Measurements from ENCODE around the gene DPF3. TPM values are rescaled to one million over a fixed set of nuclear protein-coding genes. Genes with fewer than 3 reads are reported as not detected.

DPF3 gene
- total RNA-seq, 1 donor from 2014 or later = 1.1 TPM

- ATAC-seq = no peak
Measured at GRCh38 chr14:72740504-72740961, 153.4 kb downstream of the DPF3 start.

GRCh38 chr14:72739446-72740405 lies 154.2 kb downstream of the DPF3 start:
- no peak for ATAC-seq

DNA sequence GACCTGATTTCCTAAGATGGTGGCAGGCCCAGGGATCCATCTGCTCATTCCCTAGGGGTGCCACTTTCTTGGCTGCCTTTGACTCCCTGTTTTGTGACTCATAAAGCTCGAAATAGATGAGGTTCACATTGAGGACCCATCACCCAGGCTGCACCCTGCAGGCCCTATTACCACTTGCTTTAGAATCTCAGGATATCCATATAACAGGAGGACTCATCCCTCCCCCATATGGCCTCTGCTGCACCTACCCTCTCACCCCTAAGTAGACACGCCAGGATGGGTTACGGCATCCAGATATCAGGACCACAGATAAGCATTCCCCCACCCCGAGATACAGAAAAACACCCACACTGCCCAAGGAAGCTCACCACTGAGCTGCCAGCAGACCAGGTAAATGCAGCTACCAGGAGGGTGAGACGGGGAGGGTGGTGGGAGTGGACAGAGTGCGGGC lies 155.7 kb downstream of the DPF3 start:
- ATAC-seq = no peak

DNA sequence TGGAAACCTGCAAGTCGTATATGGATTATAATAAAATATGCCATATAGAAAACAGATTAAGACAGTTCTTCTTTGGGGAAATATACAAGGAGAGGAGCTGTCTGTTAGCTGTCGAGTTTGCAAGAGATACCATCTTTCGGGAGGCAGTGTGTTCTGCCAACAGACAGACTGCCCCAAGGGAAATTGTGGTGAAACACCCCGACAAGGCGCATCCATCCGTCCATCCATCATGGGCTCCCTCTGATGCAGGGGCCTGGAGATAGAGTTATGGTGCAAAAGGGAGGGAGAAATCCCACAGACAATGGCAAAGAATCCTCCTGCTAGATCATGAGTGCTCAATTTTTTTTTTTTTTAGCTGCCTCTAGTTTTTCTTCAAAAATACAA lies 156.3 kb downstream of the DPF3 start:
- no peak for ATAC-seq

DNA sequence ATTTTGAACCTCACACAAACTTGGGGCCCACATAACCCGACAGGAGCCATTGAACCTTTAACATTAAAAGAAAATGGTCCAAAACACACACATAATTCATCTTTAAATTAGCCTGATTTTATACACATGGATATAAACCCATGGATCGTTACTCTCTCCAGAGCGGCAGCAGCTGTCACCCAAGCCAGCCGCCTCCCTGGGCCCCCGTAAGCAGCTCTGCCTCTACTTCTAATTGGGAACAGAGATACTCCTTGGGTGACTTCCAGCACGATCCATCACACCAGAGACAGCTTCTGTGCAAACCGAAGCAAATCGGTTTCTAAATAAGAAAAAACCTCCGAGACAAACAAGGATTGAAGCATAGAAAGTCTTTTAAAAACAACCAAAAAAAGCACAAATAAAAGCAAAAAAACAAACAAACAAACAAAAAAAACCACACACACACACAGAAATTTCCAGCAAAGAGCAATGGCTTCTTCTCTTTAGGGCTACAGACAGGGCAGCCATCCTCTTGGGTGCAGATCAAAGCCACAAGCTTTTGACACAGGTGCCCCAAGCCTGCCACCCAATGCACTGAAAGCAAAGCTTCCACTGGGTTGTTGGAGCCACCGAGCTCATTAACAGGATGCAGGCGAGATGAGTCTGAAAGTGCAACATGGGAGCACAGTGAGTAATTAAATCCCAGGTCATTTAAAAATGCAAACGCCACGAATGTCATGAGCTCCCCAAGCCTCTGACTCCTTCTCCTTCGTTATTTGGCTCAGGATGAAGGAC lies 156.9 kb downstream of the DPF3 start:
- ATAC-seq = no peak

GRCh38 chr14:72736308-72736707 lies 157.6 kb downstream of the DPF3 start:
- ATAC-seq = no peak

- no peak for ATAC-seq
Measured at GRCh38 chr14:72732022-72732780, 161.7 kb downstream of the DPF3 start.

- no peak for ATAC-seq
Measured at GRCh38 chr14:72731252-72732020, 162.5 kb downstream of the DPF3 start.

GRCh38 chr14:72730468-72730867 lies 163.4 kb downstream of the DPF3 start:
- ATAC-seq = no peak

DNA sequence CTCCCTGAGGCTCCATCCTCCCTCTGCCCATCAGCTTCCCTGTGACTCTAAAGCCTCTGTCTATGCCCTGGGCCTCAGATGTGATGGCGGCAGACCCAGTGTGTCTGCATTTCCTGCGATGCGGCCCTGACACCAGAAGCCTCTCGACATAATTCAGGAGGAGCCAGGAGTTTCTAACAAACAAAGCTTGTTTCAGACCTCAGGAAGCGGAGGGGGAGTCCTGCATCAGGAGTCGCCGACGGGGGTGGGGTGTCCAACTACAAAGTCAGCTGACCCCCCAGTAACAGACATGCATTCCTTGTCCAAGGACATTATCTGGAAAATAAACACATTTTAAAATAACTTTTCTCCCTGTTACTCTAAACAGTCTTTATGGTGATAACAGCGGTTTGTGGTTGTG lies 167.5 kb downstream of the DPF3 start:
- ATAC-seq = no peak

DNA sequence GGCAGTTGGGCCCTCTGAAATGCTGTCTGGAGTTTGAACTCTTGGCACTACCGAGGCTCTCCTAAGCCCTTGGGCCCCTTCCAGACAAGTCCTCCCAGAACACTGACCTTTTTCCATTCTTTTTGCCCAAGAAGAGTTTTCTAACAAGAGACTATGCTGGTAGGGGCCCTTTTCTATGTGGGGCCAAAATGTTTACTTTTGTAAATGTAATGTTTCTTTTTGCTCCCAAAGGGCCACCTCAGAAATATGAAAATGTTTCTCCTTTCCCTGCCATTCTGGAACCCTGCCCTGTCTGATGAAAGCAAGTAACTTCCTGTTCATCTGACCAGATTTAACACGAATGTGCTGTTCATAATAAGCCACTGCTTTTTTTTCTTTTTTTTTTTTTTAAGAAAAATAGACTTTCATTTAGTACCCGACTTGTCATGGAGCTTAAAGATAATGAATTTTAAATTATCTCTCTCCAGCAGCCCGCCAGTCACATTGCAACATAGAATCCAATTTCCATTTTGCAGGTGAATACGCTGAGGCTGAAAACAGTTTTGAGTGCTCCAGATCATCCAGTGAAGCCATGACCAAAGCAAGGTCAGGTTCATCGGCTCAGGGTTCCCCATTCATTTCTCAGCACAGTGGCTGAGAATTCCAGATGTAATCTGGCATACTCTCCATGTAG lies 169.9 kb downstream of the DPF3 start:
- ATAC-seq = no peak

DNA sequence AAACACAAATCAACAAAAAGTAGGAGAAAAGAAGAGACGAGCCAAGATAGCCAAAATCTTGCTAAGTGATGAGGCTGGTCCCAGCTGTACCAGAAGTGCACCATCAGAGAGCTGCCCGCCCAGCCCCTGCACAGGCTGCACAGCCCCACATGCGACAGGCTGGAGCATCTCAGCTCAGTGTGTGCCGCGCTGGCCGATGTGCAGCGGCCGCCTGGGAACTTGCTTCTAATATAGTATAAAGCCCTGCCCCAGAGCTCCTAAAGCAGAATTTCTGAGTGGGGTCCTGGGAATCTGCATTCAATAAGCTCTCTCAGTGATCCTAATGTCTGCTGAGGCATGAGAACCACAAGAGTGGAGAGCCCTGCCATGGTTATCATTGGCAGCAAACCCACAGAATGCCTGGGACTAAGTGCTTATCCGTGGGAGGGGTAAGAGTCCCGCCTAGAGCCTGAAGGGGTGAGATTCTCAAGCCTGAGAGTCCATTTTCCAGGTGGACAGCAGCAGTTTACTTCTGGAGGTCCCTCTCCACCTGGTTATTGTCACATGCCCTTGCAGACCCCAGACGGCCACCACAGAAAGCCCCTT lies 171.6 kb downstream of the DPF3 start:
- ATAC-seq = no peak

- ATAC-seq = no peak
Measured at GRCh38 chr14:72721083-72721482, 172.8 kb downstream of the DPF3 start.

DNA sequence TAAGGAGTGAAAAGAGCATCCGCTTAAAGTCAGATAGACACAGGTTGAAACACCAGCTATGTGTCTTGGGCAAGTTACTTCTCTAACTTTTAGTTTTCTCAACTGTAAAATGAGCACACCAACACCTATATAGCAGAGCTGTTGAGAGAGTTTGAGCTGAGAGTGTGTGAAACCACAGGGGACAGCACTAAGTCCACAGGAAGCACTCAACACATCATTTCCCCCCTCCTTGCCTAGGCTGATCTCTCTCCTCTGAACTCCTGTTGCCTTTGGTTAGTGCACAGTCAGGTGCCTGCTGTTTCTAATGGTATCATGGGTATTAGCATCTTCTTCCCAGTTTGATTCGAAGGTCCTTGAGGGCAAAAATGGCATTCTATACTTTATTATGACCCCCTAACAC lies 176.7 kb downstream of the DPF3 start:
- ATAC-seq = no peak

- no peak for ATAC-seq
Measured at GRCh38 chr14:72716476-72716875, 177.4 kb downstream of the DPF3 start.

DNA sequence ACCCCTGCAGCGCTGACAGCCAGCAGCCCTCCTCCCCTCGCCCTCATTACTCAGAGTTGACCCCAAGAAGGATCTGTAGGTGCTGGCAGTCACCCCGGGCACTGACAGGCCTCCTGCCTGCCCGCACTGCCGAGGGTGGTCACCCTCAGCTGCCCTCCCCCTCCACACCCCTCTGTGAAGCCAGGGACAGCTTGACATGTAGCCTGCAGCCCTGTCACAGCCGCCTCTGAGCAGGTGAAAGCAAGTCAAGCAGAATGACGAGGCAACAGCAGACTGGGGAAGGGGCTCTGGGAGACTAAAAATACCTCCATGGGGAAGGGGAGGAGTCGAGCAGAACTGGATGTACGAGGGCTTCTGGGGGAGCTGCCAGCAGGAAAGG lies 178.1 kb downstream of the DPF3 start:
- ATAC-seq = no peak

GRCh38 chr14:72715215-72715849 lies 178.6 kb downstream of the DPF3 start:
- ATAC-seq = no peak

DNA sequence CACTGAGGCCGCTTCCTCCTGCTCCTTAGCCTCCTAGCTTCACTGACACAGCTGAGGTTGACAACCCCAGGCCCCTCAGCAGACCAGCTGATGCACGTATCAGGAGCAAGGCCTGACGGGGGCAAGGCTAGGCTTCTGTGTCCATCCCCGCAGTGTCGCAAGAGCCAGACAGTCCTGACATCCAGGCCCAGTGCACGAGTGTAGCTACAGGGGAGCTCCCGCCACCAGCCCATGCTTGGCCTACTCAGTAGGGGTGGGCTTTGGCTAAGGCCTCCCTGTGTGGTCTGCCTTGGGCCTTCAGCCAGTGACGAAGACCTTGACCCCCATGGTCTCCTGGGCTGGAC lies 179.1 kb downstream of the DPF3 start:
- ATAC-seq = peak; percentile 6

- ATAC-seq = peak; percentile 53
Measured at GRCh38 chr14:72714094-72714493, 179.8 kb downstream of the DPF3 start.

- no peak for ATAC-seq
Measured at GRCh38 chr14:72711936-72712335, 182.0 kb downstream of the DPF3 start.
